ENCODE measurements around the gene PARD6G. TPM values are rescaled to one million over a fixed set of nuclear protein-coding genes. Genes with fewer than 3 reads are reported as not detected.
"Not testable (repeated sequence)": the region's sequence is repeated elsewhere in the genome, so short reads cannot be mapped to it uniquely, and the experiment has no call there.

PARD6G gene
- total RNA-seq, 2 donors from 2014 or later = 0.58 TPM; not detected in 1

- Mint-ChIP-seq H3K27ac (no peak overlapping the region), H3K36me3 (no peaks in the 10 kb centered on the region), H3K9me3 (no peaks in the 10 kb centered on the region)
- ATAC-seq (no peak), DNase-seq (ENCODE audit: low spot score in 2 of 2) (no peak)
Observed at GRCh38 chr18:80228051-80228848, 19.1 kb downstream of the PARD6G start.

- DNase-seq (ENCODE audit: low spot score in 2 of 2) (no peak), ATAC-seq (no peak)
- H3K9me3 Mint-ChIP-seq = no peaks in the 10 kb centered on the region
- H3K27ac Mint-ChIP-seq = no peak overlapping the region
- H3K36me3 Mint-ChIP-seq = no peaks in the 10 kb centered on the region
Observed at GRCh38 chr18:80227472-80227871, 19.8 kb downstream of the PARD6G start.

- Mint-ChIP-seq H3K36me3 (peaks cover 0 to 4% of the 10 kb centered on the region in 2 donors), H3K27ac (no peak overlapping the region), H3K9me3 (peaks cover 0 to 5% of the 10 kb centered on the region in 2 donors)
- no peak for ATAC-seq
- no peak for DNase-seq (ENCODE audit: low spot score in 2 of 2)
Observed at GRCh38 chr18:80225685-80226084, 21.6 kb downstream of the PARD6G start.

GRCh38 chr18:80223581-80224148 is 23.6 kb downstream of the PARD6G start:
- DNase-seq (ENCODE audit: low spot score in 2 of 2) (no peak), ATAC-seq (no peak)
- peaks cover 5% of the 10 kb centered on the region in 2 donors for H3K9me3 Mint-ChIP-seq
- peaks cover 0 to 4% of the 10 kb centered on the region in 2 donors for H3K36me3 Mint-ChIP-seq
- no peak overlapping the region for H3K27ac Mint-ChIP-seq

- not testable (repeated sequence) for ATAC-seq; H3K9me3 Mint-ChIP-seq; H3K36me3 Mint-ChIP-seq; DNase-seq (ENCODE audit: low spot score in 2 of 2)
- peak overlapping the region in 1 of 2 donors; percentile 79 for H3K27ac Mint-ChIP-seq
Observed at GRCh38 chr18:80219488-80219887, 27.8 kb downstream of the PARD6G start.

GRCh38 chr18:80218341-80219227 is 28.7 kb downstream of the PARD6G start:
- DNase-seq (ENCODE audit: low spot score in 2 of 2) (no peak), ATAC-seq (no peak)
- Mint-ChIP-seq H3K9me3 (peaks cover 5% of the 10 kb centered on the region in 2 donors), H3K27ac (no peak overlapping the region), H3K36me3 (peaks cover 4 to 5% of the 10 kb centered on the region in 2 donors)

- H3K9me3 Mint-ChIP-seq = peaks cover 0 to 4% of the 10 kb centered on the region in 2 donors
- H3K27ac Mint-ChIP-seq = no peak overlapping the region
- no peak for DNase-seq (ENCODE audit: low spot score in 2 of 2)
- H3K36me3 Mint-ChIP-seq = peaks cover 6 to 10% of the 10 kb centered on the region in 2 donors
- peak in 1 of 2 donors; percentile 58 for ATAC-seq
Observed at GRCh38 chr18:80213182-80213581, 34.1 kb downstream of the PARD6G start.

GRCh38 chr18:80210312-80211083 is 36.8 kb downstream of the PARD6G start:
- DNase-seq (ENCODE audit: low spot score in 2 of 2) (no peak), ATAC-seq (peak in 1 of 2 donors; percentile 54)
- Mint-ChIP-seq H3K36me3 (peaks cover 6 to 10% of the 10 kb centered on the region in 2 donors), H3K27ac (no peak overlapping the region), H3K9me3 (peaks cover 0 to 4% of the 10 kb centered on the region in 2 donors)

- H3K27ac Mint-ChIP-seq = no peak overlapping the region
- peaks cover 6% of the 10 kb centered on the region in 2 donors for H3K36me3 Mint-ChIP-seq
- peaks cover 0 to 4% of the 10 kb centered on the region in 2 donors for H3K9me3 Mint-ChIP-seq
- no peak for DNase-seq (ENCODE audit: low spot score in 2 of 2)
- no peak for ATAC-seq
Observed at GRCh38 chr18:80208620-80209019, 38.7 kb downstream of the PARD6G start.

GRCh38 chr18:80205294-80205693 is 42.0 kb downstream of the PARD6G start:
- H3K9me3 Mint-ChIP-seq = no peaks in the 10 kb centered on the region
- DNase-seq (ENCODE audit: low spot score in 2 of 2) = no peak
- H3K36me3 Mint-ChIP-seq = no peaks in the 10 kb centered on the region
- no peak overlapping the region for H3K27ac Mint-ChIP-seq
- no peak for ATAC-seq

- Mint-ChIP-seq H3K27ac (no peak overlapping the region), H3K36me3 (no peaks in the 10 kb centered on the region), H3K9me3 (no peaks in the 10 kb centered on the region)
- peak; percentile 65 to 74 for ATAC-seq
- DNase-seq (ENCODE audit: low spot score in 2 of 2) = peak in 1 of 2 donors; percentile 45
Observed at GRCh38 chr18:80204142-80204541, 43.2 kb downstream of the PARD6G start.

- ATAC-seq = no peak
- H3K9me3 Mint-ChIP-seq = no peaks in the 10 kb centered on the region
- no peaks in the 10 kb centered on the region for H3K36me3 Mint-ChIP-seq
- DNase-seq (ENCODE audit: low spot score in 2 of 2) = no peak
- peak overlapping the region in 1 of 2 donors; percentile 55 for H3K27ac Mint-ChIP-seq
Observed at GRCh38 chr18:80203249-80203648, 44.1 kb downstream of the PARD6G start.

- peak overlapping the region in 1 of 2 donors; percentile 36 for H3K27ac Mint-ChIP-seq
- no peaks in the 10 kb centered on the region for H3K9me3 Mint-ChIP-seq
- peak in 1 of 2 donors; percentile 52 for DNase-seq (ENCODE audit: low spot score in 2 of 2)
- H3K36me3 Mint-ChIP-seq = no peaks in the 10 kb centered on the region
- ATAC-seq = peak; percentile 82 to 85
Observed at GRCh38 chr18:80202264-80202998, 44.9 kb downstream of the PARD6G start.

GRCh38 chr18:80201739-80202138 is 45.6 kb downstream of the PARD6G start:
- peak in 1 of 2 donors; percentile 7 for ATAC-seq
- Mint-ChIP-seq H3K36me3 (no peaks in the 10 kb centered on the region), H3K9me3 (no peaks in the 10 kb centered on the region), H3K27ac (no peak overlapping the region)
- DNase-seq (ENCODE audit: low spot score in 2 of 2) = no peak

GRCh38 chr18:80200932-80201672 is 46.2 kb downstream of the PARD6G start:
- Mint-ChIP-seq H3K27ac (no peak overlapping the region), H3K36me3 (no peaks in the 10 kb centered on the region), H3K9me3 (no peaks in the 10 kb centered on the region)
- DNase-seq (ENCODE audit: low spot score in 2 of 2) = no peak
- no peak for ATAC-seq
